Gastrocnemius medialis (tissue), 4 donors: ENCODE measurements around the gene RNF146.

Experiments
- POLR2A ChIP-seq, 2 donors: fragments of 450-650 bp; IDR thresholded peaks; one replicate each; pipeline ENCODE4 v1.6.1; 2017; ENCODE audit warnings: antibody characterized with exemption in 2 of 2, mild to moderate bottlenecking in 2 of 2, moderate library complexity in 2 of 2
- TF ChIP-seq, protein P1 (sequence below), 5 experiments: fragments of 450-650 bp in 3 of 5; fragments of 200-600 bp in 2 of 5; sonication (generic) in 2 of 5; IDR thresholded peaks in 4 of 5; conservative IDR thresholded peaks in 1 of 5; 1 replicate in 4 of 5; 2 replicates in 1 of 5; pipeline ENCODE4 v1.5.1; 2016 to 2019; ENCODE audit warnings: antibody characterized with exemption in 5 of 5, mild to moderate bottlenecking in 3 of 5, moderate library complexity in 3 of 5

DNA sequence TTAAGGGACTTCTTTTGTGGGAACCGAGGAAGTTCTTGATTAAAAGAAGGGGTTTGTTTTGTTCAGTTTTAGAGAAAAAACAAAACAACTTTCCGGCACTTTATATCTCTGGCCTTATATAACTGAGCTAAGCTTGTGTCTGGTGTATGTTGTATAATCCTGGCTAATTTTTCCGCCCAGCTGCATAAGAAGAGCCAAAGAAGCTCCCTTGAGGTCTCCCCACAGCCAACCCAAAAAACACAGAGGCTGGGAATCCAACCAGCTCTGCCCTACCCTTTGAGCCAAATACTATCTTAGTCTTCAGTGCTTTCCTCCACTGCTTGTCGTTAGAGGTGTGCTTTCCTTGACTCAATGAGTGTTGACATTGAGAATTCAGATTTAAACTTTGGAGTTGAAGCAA is 45.5 kb upstream of the RNF146 start:
- TF ChIP-seq, protein P1, sequence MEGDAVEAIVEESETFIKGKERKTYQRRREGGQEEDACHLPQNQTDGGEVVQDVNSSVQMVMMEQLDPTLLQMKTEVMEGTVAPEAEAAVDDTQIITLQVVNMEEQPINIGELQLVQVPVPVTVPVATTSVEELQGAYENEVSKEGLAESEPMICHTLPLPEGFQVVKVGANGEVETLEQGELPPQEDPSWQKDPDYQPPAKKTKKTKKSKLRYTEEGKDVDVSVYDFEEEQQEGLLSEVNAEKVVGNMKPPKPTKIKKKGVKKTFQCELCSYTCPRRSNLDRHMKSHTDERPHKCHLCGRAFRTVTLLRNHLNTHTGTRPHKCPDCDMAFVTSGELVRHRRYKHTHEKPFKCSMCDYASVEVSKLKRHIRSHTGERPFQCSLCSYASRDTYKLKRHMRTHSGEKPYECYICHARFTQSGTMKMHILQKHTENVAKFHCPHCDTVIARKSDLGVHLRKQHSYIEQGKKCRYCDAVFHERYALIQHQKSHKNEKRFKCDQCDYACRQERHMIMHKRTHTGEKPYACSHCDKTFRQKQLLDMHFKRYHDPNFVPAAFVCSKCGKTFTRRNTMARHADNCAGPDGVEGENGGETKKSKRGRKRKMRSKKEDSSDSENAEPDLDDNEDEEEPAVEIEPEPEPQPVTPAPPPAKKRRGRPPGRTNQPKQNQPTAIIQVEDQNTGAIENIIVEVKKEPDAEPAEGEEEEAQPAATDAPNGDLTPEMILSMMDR (IDR thresholded peaks at IDR 0.05 in 4 of 5, conservative IDR thresholded peaks at IDR 0.05 in 1 of 5) = no peak
- no peak for TF ChIP-seq POLR2A (IDR thresholded peaks at IDR 0.05)
